ENCODE results near the gene SIM2.

SIM2 gene

DNA sequence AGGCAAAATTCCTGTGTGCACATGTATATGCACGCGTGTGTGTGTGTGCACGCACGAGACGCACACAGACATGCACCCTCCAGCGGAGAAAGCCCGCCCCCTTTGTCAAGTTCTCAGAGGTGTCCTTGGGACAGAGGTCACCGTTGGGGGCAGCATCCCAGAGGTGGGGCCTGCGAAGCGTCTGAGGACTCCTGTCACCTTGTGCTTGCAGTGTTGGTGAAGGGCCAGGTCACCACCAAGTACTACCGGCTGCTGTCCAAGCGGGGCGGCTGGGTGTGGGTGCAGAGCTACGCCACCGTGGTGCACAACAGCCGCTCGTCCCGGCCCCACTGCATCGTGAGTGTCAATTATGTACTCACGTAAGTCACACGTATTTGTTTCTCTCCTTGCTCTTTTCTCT, 42.6 kb downstream of the SIM2 start:
- DNase-seq: no peak

DNA sequence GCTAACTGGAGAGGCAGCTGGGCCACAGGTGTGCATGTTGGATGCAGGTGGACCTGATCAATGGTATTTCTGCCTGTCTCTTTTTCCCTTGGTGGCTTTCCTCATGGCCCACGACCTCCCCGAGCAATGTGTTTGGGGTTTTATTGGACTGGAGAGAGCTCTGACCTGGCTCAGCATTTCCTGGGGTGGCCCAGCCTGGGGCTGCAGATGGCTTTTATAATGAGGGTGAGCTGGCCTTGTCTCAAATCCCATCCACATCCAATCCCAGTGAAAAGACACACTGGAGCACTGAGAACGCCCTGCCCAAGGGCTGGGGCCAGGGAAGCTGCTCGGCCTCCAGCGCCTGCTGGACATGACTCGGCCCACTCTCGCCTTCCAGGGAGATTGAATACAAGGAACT, 44.1 kb downstream of the SIM2 start:
- no peak for DNase-seq

DNA sequence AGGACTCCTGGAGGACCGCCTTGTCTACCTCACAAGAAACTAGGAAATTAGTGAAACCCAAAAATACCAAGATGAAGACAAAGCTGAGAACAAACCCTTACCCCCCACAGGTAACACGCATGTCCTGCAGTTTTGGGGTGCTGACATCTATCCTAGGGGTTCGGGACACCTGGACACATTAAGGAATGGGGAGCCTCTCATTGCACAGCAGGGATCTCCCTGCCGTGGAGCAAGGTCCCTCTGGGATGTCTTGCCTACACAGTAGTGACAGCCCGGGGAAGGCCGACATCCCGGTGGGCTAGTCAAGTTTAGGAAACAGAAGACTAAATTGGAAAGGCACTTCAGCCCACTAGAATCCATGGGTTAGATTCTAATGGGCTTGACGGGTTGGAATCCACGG, 44.5 kb downstream of the SIM2 start:
- no peak for DNase-seq

DNA sequence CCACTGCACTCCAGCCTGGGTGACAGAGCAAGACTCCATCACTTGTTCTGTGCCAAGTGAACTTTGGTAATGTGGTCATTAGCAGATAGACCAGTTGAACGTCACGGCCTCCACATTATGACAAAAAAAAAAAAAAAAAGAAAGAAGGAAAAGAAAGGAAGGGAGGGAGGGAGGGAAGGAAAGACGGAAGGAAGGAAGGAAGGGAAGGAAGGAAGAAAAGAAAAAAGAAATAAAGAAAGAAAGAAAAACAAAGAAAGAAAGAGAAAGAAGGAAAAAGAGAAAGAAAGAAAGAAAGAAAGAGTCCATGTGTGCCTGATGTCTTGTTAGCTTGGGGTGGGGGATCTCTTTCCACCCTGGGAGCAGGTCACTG, 45.3 kb downstream of the SIM2 start:
- no peak for DNase-seq

DNA sequence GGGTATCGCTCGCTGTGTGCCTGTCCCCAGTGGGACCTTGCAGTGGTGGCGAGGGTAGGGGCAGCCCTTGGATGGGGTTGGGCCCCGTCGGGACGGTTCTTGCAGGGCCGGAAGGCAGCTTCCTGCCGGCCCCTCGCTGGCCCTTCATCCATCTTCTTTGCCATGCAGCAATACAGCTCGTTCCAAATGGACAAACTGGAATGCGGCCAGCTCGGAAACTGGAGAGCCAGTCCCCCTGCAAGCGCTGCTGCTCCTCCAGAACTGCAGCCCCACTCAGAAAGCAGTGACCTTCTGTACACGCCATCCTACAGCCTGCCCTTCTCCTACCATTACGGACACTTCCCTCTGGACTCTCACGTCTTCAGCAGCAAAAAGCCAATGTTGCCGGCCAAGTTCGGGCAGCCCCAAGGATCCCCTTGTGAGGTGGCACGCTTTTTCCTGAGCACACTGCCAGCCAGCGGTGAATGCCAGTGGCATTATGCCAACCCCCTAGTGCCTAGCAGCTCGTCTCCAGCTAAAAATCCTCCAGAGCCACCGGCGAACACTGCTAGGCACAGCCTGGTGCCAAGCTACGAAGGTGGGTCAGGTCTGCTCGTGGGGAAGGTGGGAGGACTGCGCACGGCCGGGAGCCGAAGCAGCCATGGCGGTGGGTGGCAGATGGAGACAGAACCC, 45.8 kb downstream of the SIM2 start:
- DNase-seq: no peak

DNA sequence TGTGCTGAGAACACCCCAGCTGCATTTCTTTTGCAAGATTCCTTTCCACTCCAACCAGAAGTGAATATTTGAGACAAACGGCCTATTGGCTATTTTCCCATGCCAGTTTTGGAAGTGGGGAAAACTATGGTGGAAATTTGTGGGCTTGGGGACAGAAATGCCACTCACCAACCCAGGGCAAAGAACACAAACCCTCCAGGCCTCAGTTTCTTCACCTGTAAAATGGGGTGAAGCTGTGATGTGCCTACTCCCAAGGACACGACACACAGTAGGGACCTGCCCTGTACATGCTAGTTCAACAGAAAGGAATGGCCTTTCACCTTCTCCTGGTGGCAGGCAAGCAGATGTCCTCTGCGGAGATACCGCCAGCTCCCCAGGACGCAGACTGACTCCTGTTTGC, 46.5 kb downstream of the SIM2 start:
- no peak for DNase-seq

DNA sequence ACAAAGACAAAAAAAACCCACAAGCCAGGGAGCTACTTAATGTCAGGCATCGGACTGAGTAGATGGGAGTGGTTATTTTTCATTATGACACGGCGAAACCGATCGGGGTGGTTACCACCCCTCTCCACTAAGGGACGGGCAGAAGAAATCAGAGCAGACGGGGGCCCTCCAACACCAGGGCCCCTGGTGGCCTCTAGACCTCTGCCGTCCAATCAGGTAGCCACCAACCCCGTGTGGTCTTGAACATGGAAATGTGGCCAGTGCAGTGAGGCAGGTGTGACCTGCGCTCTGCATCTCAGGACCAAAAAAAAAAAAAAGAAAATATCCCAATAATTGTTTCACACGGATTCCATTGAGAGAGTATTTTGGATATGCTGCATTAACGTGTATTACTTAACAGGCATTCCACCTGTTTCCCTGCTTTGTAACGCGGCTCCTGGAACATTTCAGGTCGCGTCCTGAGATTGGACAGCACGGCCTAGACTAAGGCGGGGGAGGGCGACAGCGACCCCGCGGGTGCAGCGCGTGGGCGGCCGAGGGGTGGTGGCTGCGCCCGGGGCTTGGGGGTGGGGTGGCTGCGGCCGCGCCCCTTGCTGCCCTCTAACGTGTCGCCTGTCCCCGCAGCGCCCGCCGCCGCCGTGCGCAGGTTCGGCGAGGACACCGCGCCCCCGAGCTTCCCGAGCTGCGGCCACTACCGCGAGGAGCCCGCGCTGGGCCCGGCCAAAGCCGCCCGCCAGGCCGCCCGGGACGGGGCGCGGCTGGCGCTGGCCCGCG, 48.3 kb downstream of the SIM2 start:
- no peak for DNase-seq

DNA sequence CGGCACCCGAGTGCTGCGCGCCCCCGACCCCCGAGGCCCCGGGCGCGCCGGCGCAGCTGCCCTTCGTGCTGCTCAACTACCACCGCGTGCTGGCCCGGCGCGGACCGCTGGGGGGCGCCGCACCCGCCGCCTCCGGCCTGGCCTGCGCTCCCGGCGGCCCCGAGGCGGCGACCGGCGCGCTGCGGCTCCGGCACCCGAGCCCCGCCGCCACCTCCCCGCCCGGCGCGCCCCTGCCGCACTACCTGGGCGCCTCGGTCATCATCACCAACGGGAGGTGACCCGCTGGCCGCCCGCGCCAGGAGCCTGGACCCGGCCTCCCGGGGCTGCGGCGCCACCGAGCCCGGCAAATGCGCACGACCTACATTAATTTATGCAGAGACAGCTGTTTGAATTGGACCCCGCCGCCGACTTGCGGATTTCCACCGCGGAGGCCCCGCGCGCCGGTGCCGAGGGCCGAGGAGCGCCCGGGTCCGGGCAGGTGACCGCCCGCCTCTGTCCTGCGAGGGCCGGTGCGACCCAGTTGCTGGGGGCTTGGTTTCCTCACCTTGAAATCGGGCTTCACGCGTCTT, 49.0 kb downstream of the SIM2 start:
- no peak for DNase-seq

DNA sequence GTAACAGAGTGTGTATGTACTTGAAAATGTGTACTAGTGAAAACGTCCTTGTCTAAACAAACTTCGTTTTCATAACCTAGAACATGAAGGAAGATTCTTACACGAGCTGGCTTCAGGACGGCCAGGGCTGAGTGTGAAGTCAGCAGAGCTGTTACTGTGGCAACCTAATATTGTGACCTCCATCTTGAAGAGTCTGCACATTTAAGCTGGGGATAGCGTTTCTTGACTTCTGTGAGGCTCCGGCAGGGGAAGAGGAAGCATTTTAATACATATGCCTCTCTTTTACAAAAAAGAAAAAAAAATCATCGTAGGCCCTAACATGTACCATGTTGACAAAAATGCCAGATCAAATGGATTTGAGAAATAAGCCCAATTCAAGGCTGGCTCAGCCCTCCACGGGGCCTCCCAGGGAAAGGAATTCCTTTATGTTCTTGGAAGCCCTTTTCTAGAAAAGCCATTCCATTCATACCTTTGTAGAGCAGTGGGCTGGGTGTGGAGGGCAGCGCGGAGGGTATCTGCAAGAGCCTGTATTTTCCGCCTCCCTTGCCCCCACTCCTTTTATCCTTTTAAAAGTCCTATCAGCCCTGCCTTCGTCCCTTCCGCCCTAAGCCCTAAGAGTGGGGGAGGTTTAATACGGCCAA, 51.1 kb downstream of the SIM2 start:
- DNase-seq: no peak

DNA sequence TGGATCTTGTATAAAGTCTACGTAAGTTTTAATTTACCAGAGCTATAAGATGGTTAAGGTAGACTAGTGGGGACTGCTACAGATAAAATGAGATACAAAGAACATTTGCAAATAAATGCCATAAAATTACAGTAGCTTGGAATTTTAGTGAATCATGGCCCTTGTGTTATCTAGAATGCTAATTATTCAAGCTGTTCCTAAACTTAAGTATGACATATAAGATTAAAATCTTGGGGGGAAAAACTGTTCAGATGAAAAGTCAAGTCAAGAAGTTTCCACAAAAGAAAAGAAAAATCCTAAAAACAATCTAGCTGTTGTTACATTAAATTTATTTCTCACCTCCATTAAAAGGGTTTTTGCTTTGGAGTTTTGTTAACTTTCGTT, 51.7 kb downstream of the SIM2 start:
- no peak for DNase-seq

DNA sequence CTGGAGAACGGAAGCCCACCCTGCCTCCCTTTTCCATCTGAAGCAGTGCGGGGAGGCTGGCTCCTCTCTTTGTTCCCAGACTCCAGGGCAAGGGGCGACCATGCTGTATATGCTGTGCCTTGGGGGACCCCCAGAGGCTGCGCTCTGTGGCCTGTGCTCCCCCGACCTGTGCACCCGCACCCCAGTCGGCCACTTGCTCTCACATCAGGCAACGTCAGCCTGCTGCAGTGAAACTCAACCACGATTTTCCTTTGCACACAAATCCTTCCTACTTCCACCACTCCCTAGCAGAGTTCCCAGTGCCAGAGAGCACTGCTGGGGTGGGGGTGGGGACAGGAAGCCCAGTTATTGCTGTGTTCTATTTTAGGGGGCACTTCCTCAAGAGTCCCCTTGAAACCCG, 52.5 kb downstream of the SIM2 start:
- no peak for DNase-seq

DNA sequence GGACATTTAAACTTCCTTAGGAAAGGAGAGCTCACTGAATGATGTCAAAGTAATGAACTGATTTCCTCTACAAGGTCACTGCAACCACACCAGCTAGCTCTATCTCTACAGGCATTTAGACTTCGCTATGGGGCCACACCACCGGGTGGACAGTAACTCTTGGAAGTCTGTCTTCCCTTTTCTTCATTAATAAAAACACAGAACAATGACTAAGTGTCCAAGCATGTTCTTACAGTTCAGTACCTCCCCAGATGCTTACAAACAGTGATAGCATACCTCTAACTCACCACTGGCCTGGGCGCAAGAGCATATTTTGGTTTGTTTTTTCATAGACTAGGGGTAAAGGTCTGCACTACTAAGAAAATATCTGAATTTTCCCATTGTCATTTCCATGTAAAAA, 54.6 kb downstream of the SIM2 start:
- DNase-seq: no peak

DNA sequence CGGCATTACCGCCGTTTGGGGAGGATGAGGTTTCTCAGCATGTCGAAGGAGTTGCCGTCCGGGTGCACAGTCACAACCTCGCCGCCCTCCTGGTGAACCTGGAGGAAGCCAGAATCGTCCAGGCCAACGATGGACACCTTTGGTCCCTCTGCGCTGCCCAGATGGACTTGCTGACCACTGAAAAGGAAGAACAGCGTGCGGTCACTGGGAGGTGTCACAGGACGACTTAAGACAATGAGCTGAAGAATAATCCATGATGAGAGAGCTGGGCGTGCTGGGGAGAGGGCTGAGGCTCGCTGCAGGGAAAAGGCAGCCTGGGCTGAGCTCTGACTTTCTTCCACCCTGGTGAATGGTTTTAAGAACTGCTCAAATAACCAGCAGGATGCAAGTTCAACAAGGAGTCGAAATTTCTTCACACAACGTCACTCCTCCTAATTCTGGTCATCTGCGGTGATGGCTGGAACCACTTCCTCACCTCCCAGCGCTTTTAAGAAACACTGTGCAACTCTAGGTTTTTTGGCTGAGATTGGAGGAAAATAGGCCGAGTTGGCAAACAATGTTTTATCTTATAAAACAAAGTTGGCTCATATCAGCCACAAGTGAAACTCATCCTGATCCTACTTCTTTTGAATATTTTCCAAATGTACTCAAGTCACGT, 55.5 kb downstream of the SIM2 start:
- DNase-seq: no peak

DNA sequence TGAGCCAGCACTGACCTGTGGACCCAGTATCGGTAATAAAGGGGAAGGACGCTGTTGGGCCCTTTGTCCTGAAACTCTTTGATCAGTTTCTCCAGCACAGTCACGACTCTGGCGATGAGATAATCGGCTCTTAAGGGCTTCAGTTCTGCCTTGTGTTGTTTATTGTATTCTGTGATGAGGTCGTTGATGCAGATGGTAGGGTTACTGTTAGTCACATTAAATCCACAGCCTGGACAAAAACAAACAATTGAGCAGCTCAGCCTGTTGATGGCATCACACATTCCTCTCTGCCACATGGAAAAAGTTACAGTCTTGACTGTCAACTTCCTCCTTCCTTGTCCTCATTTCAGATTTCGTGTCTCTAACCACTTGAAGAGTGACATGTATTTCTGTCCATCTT, 57.6 kb downstream of the SIM2 start:
- DNase-seq: no peak

DNA sequence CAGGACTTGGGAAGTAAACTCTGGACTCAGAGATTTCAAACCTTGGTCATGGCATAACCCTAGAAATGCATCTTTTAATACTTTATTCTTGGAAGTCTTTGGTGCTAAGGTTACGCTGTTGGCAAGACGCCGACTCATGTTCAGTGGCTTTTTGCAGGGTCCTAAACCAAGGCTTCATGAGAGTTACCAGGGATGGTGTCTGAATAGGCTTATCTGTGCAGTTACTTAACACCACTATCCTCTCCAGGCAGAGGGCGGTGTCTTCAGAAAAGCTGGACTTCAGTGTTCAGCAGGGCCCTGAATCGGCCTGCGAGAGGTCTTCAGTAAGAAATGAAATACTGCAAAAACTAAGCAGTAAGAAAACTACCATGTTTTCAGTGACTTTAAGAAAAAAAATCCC, 58.3 kb downstream of the SIM2 start:
- no peak for DNase-seq

DNA sequence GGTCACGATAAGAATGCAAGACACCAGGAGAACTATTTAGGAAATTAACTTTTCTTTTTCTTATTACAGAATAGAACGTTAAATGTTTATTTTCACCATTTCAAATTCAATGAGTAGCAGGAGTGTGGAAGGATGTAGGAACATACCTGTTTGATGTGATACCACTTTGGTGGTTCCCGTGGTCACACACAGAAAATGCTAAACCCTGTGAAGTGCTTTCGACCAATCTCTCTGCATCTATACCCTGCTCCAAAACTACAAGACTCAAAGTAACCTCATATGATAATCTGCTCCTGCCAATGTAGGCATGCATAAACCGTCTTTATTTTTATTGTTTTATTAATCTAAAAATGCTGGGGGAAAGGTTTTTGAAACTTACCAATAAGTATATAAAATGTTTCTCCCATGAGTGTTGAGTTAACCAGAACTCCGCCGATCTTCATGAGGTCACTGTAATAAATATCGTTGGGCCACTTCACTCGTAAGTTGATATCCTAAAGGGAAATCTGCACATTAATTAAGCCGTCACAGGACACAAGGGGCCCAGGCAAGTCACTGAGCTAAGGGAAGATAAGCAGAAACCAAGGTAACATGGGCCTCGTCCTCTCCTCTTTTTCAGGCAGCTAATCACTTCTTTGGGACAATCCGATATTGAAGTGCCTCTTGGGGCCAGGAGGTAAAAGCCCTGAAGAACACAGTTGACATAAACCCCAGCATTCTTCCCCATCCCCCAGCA, 60.6 kb downstream of the SIM2 start:
- DNase-seq: no peak

DNA sequence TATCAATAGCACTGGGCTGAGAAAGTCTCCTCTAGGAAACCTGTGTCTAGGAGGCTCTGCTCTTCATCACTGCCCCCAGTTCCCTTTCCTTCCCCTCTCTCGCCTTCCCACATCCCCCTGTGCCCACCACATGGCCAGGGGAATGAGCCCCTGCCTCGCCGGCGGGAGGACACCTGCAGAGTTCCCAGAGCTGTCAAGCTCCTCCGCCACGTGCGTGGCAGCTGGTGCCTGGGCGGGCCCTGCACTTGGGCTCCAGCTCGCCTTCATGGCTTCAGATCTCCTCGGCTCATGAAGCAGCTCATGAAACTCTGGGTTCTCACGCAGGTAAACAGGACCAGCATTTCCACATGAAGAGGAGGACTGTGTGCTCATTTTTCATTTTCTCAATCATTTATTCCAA, 62.8 kb downstream of the SIM2 start:
- no peak for DNase-seq

DNA sequence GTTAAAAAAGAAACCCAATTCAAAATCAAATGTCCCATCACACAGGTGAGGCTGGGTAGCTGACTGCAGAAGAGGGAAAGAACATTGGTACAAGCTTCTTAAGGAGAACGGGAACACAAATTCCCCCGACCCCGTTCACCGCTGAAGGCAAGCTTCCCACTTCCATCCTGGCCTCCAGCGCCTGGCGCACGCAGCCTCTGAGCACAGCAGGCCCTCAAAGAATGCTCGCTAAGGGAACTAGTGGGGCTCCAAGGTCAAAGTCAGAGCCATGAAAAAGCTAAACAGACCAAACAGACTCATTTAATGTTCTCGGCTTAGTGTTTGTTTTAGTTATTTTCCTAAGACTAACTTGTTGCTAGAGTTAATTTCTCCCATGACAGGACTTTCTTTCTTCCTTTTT, 63.7 kb downstream of the SIM2 start:
- no peak for DNase-seq

DNA sequence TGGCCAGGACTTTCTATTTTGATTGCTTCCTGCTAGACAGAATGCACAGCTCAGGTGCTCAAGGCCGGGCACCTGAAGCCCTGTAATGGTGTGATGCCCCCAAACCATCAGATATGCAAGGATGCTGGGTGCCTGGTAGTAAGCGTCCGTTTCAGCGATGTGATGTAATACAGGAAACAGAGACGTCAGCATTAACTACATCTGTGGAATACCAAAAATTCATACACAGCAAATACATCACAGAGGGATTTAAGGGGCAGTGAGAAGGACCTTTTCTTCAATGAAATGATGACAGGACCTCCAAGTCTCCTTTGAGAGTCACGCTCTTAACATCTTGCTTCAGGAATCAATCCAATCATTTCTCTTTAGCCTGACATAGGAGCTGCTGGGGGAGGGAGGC, 64.4 kb downstream of the SIM2 start:
- no peak for DNase-seq

DNA sequence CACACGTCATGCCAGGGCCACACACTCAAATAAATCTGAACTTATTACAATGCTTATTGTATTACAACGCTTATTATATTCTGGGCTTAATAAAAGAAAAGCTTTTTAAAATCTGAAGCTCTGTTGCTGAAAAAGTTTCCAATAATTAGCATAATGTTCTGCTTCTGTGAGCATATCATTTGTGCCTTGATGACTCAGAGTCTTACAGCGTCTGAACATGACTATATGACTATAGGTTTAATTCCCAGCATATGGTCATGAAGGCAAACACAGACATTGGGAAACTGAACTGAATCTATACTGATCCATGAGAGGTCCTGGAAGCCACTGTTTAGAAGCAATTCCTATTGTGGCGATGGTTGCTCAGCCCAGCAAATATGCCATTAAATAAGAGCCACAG, 66.3 kb downstream of the SIM2 start:
- no peak for DNase-seq

DNA sequence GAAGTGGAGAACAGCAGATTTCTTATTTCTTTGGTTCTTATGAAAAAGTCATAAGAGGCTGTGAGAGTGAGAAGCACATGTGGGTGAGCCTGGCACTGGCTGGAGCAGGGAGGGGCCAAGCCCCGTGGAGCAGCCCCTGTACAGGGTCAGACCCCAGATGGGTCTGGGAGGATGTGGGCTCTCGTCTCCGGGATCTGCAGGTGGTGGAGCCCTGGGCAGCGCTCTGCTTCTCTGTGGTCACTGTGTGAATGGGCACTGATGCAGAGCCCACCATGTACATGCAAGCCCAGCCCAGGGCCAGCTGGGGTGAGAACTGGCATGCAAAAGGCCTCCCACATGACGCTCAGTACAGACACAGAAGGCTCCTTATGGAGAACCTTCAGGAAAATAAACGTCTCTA, 67.6 kb downstream of the SIM2 start:
- DNase-seq: no peak

DNA sequence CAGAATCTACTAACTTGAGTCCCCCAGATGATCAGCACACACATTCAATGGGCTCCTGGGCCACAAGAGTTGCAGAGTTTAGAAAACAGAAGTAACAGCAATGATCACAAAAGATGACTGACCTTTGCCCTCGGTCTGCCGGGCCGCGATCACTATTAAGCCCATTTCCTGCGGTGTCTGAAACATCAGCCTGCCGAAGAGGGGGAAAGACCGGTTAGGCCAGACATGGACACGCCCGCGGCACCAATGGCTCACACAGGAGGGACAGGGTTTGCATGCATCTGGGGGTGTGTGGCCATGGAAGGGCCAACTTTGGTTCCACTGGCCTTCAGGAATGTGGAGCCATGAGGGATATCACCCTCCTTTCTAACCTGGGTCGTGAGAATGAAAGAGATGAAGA, 68.2 kb downstream of the SIM2 start:
- no peak for DNase-seq

DNA sequence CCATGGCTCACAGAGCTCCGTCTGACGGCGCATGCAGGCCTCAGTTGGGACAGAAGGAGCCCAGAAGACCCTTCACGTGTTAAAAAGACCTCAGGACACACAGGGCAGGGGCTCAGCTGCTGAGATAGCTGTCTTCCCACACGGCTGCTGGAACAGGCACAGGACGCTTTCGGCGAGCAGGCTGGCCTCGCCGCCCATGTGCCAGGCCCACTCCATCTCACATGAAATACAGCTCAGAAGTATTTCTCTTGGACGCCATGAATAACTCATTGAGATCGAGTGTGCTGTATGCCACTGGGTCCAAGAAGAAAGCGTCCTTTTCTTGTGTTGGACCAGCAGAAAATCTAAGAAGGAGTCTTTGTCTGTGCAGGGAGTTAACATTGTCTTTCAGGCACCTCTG, 69.6 kb downstream of the SIM2 start:
- no peak for DNase-seq
